Measurements from ENCODE around the gene HBZ.
"Not testable (repeated sequence)": the region's sequence is repeated elsewhere in the genome, so short reads cannot be mapped to it uniquely, and the experiment has no call there.

HBZ gene

GRCh38 chr16:133716-134115 lies 18.7 kb upstream of the HBZ start:
- peak; percentile 37 for DNase-seq (ENCODE audit: low spot score)

GRCh38 chr16:138049-138417 lies 14.4 kb upstream of the HBZ start:
- DNase-seq (ENCODE audit: low spot score): peak; percentile 63

DNA sequence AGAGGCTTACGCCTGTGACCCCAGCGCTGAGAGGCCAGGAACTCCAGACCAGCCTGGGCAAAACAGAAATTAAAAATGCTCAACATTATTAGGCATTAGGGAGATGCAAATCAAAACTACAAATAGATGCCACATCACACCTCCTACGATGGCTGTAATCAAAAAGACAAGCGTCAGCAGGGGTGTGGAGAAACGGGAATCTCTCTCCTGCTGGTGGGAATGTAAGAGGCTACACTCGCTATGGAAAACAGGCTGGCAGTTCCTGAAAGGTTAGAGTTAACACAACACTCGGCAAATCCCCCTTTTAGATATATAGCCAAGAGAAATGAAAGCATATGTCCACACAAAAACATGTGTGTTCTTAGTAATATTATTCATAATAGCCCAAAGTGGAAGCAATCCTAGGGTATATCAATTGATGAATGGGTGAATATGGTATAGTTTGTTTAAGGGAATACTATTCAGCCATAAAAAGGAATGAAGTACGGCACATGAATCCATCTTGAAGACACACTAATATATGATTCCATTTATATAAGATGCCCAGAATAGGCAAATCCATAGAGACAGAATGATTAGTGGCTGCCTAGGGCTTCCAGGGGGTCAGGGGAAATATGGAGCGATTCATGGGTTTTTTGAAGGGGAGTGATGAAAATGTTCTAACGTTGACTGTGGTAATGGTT lies 12.1 kb upstream of the HBZ start:
- peak; percentile 30 for DNase-seq (ENCODE audit: low spot score)

- DNase-seq (ENCODE audit: low spot score): no peak
Observed at GRCh38 chr16:142405-142967, 10.0 kb upstream of the HBZ start.

DNA sequence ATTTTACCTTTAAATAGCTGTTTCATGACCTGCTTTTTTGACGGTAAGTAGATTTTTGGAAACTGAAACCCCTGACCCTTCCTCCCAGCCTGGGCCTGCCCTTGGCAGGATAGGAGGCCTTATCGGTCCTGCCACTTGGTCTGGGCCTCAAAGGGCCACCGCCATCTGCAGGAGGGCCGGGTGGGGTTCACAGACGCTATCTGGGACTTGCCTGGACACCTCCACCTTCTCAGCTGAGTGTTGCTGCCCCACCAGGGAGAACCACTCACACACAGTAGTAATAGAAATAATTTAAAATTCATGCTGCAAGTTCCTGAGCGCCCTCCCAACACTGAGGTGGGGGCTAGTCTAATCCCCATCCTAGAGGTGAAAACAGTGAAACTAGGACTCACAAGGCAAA lies 9.4 kb upstream of the HBZ start:
- peak; percentile 92 for DNase-seq (ENCODE audit: low spot score)

DNA sequence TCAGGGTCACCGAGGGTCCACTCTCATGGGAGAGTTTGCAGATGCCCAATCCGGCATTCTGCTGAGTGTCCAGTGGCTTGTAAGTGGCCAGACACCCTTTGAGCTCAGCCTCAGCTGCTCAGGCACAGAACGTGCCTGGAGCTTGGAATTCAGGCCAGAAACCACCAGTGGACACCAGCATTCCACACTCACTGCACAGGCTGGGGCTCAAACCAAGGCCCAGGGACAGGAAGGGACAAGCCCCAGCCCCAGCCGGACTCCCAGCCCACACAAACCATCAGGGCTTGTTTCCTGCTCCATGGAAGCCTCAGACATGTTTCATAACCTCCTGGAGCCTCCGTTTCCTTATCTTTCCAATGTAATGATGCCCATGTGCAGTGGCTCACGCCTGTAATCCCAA lies 9.0 kb upstream of the HBZ start:
- no peak for DNase-seq (ENCODE audit: low spot score)

DNA sequence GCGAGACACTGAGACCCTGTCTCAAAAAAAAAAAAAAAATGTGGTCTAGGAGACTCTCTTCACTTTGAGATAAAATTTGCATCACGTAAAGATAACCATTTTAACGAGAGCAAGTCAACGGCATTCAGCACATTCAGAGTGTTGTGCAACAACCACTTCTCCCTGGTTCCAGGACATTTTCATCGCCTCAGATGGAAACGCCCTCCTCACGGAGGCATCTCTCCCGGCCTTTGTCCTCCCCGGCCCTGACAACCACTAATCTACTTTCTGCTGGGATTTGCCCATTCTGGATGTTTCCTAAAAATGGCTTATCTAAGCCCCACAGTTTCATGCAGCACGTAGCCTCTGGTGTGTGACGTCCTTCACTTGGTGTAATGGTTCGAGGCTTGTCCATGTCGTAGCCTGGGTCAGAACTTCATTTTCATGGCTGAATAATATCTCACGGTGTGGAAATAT lies 7.6 kb upstream of the HBZ start:
- peak; percentile 63 for DNase-seq (ENCODE audit: low spot score)

DNA sequence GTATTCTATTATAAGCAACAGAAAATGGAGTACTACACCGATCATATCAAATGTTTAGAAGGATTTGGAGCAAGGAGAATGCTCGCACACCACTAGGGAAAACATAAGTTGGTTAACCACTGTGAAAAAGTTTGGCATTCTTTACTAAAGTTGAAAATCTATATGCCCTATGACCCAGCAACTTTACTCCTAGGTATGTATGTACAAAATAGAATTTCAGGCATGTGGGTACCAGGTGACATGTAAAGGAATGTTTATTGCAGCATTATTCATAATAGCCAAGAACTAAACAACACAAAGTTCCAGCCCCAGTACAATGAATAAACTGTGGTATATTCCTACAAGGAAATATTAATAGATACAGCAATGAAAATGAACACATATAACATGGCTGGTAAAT lies 5.8 kb upstream of the HBZ start:
- DNase-seq (ENCODE audit: low spot score): peak; percentile 54

- peak; percentile 52 for DNase-seq (ENCODE audit: low spot score)
Observed at GRCh38 chr16:149024-149660, 3.3 kb upstream of the HBZ start.

DNA sequence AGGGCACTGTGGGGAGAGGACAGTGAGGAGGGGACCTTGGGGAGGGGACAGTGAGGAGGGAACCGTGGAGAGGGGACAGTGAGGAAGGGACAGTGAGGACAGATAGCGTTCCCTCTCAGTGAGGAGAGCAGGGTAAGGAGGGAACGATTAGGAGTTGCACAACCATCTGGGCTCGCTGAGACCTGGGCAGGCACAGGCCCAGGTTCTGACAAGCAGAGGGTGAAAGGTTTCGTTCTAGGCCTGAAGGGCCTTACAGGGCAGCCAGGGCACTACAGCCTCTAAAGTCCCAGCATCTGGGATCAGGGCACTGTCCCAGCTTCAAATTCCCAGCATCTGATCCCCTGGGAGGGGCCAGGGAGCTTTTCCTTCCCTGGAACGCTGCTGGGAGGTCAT lies 681 bp downstream of the HBZ start:
- not testable (repeated sequence) for DNase-seq (ENCODE audit: low spot score)

DNA sequence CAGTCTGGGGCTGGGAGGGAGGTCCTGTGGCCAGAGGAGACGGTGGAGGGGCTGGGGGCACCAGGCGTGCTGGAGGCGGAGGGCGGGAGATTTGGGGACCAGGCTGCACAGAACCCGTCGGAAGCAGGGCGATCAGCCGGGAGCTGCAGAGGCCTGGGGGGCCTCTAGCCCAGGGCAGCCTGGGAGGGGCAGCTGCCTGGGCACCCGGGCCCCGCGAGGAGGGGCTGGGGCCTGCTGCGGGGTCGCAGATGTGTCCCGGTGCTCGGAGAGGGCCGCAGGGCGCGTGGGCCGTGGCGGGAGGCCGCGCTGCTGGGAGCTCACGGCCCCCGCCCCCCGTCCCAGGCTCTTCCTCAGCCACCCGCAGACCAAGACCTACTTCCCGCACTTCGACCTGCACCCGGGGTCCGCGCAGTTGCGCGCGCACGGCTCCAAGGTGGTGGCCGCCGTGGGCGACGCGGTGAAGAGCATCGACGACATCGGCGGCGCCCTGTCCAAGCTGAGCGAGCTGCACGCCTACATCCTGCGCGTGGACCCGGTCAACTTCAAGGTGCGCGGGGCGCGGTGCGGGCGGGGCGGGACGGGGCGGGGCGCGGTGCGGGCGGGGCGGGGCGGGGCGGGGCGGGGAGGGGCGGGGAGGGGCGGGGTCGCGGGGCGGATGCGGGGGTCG lies 1.2 kb downstream of the HBZ start:
- DNase-seq (ENCODE audit: low spot score): not testable (repeated sequence)

- DNase-seq (ENCODE audit: low spot score): peak; percentile 29
Observed at GRCh38 chr16:154217-155030, 2.0 kb downstream of the HBZ start.

DNA sequence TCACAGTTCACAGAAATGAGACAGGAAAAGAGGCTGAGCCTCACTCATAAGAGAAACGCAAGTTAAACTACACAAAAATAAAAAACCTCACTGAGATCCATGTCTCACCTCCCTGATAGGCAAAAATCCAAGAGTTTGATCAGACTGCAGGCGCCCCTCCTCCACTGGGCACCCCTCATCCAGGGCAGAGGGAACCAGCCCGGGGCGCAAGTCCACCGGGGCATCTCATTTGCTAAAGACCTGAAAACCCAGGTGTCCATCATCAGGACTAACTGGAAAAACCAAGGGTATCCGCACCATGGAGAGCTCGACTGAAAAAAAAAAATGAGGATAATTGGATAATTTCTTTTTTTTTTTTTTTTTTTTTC lies 2.6 kb downstream of the HBZ start:
- DNase-seq (ENCODE audit: low spot score): no peak

DNA sequence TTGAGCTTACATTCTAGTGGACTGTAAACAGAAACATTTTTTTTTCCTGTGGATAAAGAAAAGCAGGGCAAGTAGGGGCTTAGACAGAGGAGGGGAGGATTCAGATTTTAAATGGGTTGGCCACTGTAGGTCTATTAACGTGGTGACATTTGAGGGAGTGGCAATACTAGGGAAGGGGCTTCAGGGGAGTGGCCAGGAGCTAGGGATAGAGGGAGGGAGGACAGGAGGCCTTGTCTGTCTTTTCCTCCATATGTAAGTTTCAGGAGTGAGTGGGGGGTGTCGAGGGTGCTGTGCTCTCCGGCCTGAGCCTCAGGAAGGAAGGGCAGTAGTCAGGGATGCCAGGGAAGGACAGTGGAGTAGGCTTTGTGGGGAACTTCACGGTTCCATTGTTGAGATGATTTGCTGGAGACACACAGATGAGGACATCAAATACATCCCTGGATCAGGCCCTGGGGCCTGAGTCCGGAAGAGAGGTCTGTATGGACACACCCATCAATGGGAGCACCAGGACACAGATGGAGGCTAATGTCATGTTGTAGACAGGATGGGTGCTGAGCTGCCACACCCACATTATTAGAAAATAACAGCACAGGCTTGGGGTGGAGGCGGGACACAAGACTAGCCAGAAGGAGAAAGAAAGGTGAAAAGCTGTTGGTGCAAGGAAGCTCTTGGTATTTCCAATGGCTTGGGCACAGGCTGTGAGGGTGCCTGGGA lies 6.8 kb downstream of the HBZ start:
- DNase-seq (ENCODE audit: low spot score): peak; percentile 29

DNA sequence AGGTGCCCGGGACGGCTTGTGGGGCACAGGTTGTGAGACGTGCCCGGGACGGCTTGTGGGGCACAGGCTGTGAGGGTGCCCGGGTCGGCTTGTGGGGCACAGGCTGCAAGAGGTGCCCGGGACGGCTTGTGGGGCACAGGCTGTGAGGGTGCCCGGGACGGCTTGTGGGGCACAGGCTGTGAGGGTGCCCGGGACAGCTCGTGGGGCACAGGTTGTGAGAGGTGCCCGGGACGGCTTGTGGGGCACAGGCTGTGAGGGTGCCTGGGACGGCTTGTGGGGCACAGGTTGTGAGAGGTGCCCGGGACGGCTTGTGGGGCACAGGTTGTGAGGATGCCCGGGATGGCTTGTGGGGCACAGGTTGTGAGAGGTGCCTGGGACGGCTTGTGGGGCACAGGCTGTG lies 7.8 kb downstream of the HBZ start:
- not testable (repeated sequence) for DNase-seq (ENCODE audit: low spot score)

- DNase-seq (ENCODE audit: low spot score): no peak
Observed at GRCh38 chr16:160691-161190, 8.3 kb downstream of the HBZ start.

DNA sequence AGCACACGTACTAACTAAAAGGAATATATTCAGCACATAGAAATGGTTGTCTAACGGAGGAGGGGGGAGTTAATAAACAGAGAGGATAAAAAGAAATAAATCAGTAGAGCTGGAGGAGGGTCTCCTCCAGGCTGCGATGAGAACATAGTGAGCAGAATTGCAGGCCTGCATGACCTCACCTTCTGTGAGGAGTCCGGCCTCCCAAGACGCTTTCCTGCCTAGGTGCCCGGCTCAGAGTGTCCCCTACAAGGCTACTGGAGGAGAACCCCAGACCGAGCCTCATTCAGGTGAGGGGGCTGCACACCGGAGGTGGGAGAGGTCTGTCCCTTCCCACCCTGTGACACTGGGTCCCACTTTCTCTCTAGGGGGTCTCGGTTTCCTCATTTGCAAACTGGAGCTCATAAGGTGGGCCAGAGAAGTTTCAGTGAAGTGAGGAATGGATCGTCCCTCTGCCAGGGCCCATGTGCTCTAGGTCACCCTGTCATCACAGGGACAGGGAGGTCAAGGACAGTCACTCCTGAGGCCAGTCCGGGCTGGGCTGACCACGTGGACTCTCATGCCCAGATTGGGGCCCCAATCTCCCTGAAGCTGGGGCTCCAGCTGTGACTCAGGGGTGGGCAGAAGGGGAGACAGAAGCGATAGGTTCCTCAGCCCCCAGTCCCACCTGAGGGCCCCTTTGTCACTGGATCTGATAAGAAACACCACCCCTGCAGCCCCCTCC lies 10.0 kb downstream of the HBZ start:
- DNase-seq (ENCODE audit: low spot score): peak; percentile 5

GRCh38 chr16:163139-163538 lies 10.7 kb downstream of the HBZ start:
- DNase-seq (ENCODE audit: low spot score): not testable (repeated sequence)

DNA sequence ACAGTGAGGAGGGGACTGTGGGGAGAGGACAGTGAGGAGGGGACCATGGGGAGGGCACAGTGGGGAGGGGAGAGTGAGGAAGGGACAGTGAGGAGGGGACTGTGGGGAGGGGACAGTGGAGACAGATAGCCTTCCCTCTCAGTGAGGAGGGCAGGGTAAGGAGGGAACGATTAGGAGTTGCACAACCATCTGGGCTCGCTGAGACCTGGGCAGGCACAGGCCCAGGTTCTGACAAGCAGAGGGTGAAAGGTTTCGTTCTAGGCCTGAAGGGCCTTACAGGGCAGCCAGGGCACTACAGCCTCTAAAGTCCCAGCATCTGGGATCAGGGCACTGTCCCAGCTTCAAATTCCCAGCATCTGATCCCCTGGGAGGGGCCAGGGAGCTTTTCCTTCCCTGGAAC lies 11.3 kb downstream of the HBZ start:
- not testable (repeated sequence) for DNase-seq (ENCODE audit: low spot score)

- DNase-seq (ENCODE audit: low spot score): not testable (repeated sequence)
Observed at GRCh38 chr16:164134-164823, 11.8 kb downstream of the HBZ start.

Data from hematopoietic multipotent progenitor cell treated with erythropoietin and hydrocortisone succinate and interleukin-3 and kit ligand, for 17 days (in vitro differentiated cells).